Endothelial cell of umbilical vein (primary cell): ENCODE data around the gene LYG1. TPM values are rescaled to one million over a fixed set of nuclear protein-coding genes. Genes with fewer than 3 reads are reported as not detected.

ENCODE experiments used
- BruUV-seq: library from RNA; stranded (reverse); fragments of 400-500 nt; replicated peaks from 2 replicates; lab custom pipeline; 2021; lab: Mats Ljungman, UMichigan
- CTCF ChIA-PET: fragments of 300-600, 350-600 bp; sonication (Branson Sonifier 250); formaldehyde crosslinking; loops from one replicate; lab custom pipeline; 2021; ENCODE audit warnings: antibody characterized with exemption, inconsistent platforms; lab: Charles Lee
- POLR2A ChIA-PET: fragments of 300-600, 350-600 bp; sonication (Branson Sonifier 250); formaldehyde crosslinking; loops from one replicate; lab custom pipeline; 2021; ENCODE audit warnings: antibody characterized with exemption, inconsistent platforms; lab: Charles Lee
- DNase-seq: peaks from one replicate; pipeline ENCODE4 v3.0.0-alpha.2; 2011; ENCODE audit warnings: low read depth, low spot score
- FAIRE-seq: peaks from 2 replicates; lab custom pipeline; 2011; peaks lifted over from hg19 to GRCh38; lab: Jason Lieb, UNC
- H2AFZ ChIP-seq: 2 replicates; pipeline ENCODE4 v1.6.0; 2012; ENCODE audit warnings: low read depth, low read length, control low read depth, inconsistent platforms
- H3K27ac ChIP-seq: 2 replicates; pipeline ENCODE4 v1.5.1; 2011; ENCODE audit warnings: low read depth, mild to moderate bottlenecking, control low read depth, low read length, moderate library complexity; ENCODE audit not compliant: insufficient read depth
- H3K27me3 ChIP-seq, 2 experiments: 2 replicates each; pipeline versions ENCODE4 v1.6.0 to v1.6.1; 2011; ENCODE audit warnings: low read length in 2 of 2, mixed read lengths in 1 of 2; ENCODE audit not compliant: control insufficient read depth in 2 of 2, insufficient read depth in 2 of 2
- H3K36me3 ChIP-seq, 2 experiments: 2 replicates in 1 of 2; 3 replicates in 1 of 2; pipeline ENCODE4 v1.5.1; 2011; ENCODE audit warnings: low read length in 2 of 2, mild to moderate bottlenecking in 1 of 2, moderate library complexity in 1 of 2; ENCODE audit not compliant: control insufficient read depth in 2 of 2, insufficient read depth in 2 of 2; ENCODE audit errors: extremely low read depth in 1 of 2
- H3K4me1 ChIP-seq: 3 replicates; pipeline ENCODE4 v1.5.1; 2011; ENCODE audit warnings: mild to moderate bottlenecking, low read length; ENCODE audit not compliant: control insufficient read depth, insufficient read depth; ENCODE audit errors: extremely low read depth
- H3K4me2 ChIP-seq: 2 replicates; pipeline ENCODE4 v1.6.1; 2011; ENCODE audit warnings: low read length, control low read depth, mixed read lengths; ENCODE audit not compliant: insufficient read depth
- H3K4me3 ChIP-seq, 3 experiments: fragments of 200-600 bp in 1 of 3; sonication (generic), shearing (Covaris generic) in 1 of 3; replicated peaks in 1 of 3; 2 replicates each; pipeline ENCODE4 v1.5.1; 2011 to 2016; ENCODE audit warnings: control low read depth in 3 of 3, low read length in 3 of 3, mild to moderate bottlenecking in 2 of 3, inconsistent platforms in 1 of 3, low read depth in 1 of 3, moderate library complexity in 1 of 3; ENCODE audit not compliant: insufficient read depth in 1 of 3
- H3K79me2 ChIP-seq: 2 replicates; pipeline ENCODE4 v1.6.0; 2012; ENCODE audit warnings: low read length, inconsistent platforms; ENCODE audit not compliant: control insufficient read depth, insufficient read depth
- H3K9ac ChIP-seq: replicated peaks from 2 replicates; pipeline ENCODE3; 2011; ENCODE audit warnings: low read length, control low read depth; ENCODE audit not compliant: insufficient read depth; ENCODE audit errors: extremely low read depth
- H3K9me1 ChIP-seq: replicated peaks from 3 replicates; pipeline ENCODE4 v1.6.0; 2011; ENCODE audit warnings: mild to moderate bottlenecking, low read length; ENCODE audit not compliant: control insufficient read depth, insufficient read depth; ENCODE audit errors: extremely low read depth
- H3K9me3 ChIP-seq: replicated peaks from 2 replicates; pipeline ENCODE4 v1.5.1; 2012; ENCODE audit warnings: low read length, inconsistent platforms; ENCODE audit not compliant: control insufficient read depth, insufficient read depth
- H4K20me1 ChIP-seq: replicated peaks from 2 replicates; pipeline ENCODE3; 2011; ENCODE audit warnings: mild to moderate bottlenecking, low read length; ENCODE audit not compliant: control insufficient read depth, insufficient read depth; ENCODE audit errors: extremely low read depth
- CTCF ChIP-seq, 2 donors: IDR thresholded peaks; 1 replicate in 1 of 2; 2 replicates in 1 of 2; pipeline ENCODE4 v1.5.1; 2011; ENCODE audit warnings: low read length in 2 of 2, mild to moderate bottlenecking in 2 of 2, moderate library complexity in 2 of 2, control low read depth in 1 of 2, inconsistent platforms in 1 of 2, low read depth in 1 of 2; ENCODE audit not compliant: insufficient read depth in 1 of 2; ENCODE audit errors: extremely low read depth in 1 of 2
- EZH2 ChIP-seq: IDR thresholded peaks from 2 replicates; pipeline ENCODE4 v1.6.1; 2012; ENCODE audit warnings: borderline replicate concordance, low read depth, mild to moderate bottlenecking, moderate library complexity, low read length, inconsistent platforms; ENCODE audit not compliant: severe bottlenecking
- FOS ChIP-seq: IDR thresholded peaks from 2 replicates; pipeline ENCODE4 v1.6.1; 2011; ENCODE audit warnings: mild to moderate bottlenecking, low read length, moderate library complexity, borderline replicate concordance; ENCODE audit not compliant: insufficient read depth
- GATA2 ChIP-seq: IDR thresholded peaks from 2 replicates; pipeline ENCODE4 v1.7.0; 2011; ENCODE audit warnings: low read depth, mild to moderate bottlenecking, moderate library complexity, mixed read lengths, low read length; ENCODE audit not compliant: insufficient read length, insufficient read depth
- JUN ChIP-seq: IDR thresholded peaks from 2 replicates; pipeline ENCODE4 v1.6.1; 2011; ENCODE audit warnings: borderline replicate concordance, low read depth; ENCODE audit not compliant: insufficient read length, insufficient read depth
- MAX ChIP-seq: IDR thresholded peaks from 2 replicates; pipeline ENCODE4 v1.6.1; 2011; ENCODE audit not compliant: insufficient read depth, insufficient read length
- MYC ChIP-seq: IDR thresholded peaks from one replicate; pipeline ENCODE4 v1.6.1; 2011; ENCODE audit warnings: mild to moderate bottlenecking, low read depth, low read length
- POLR2A ChIP-seq: IDR thresholded peaks from 2 replicates; pipeline ENCODE4 v1.6.1; 2012; ENCODE audit warnings: low read depth, mild to moderate bottlenecking, control low read depth, low read length
- POLR2AphosphoS5 ChIP-seq: IDR thresholded peaks from 2 replicates; pipeline ENCODE4 v1.6.1; 2012; ENCODE audit warnings: low read depth, mild to moderate bottlenecking, control low read depth, low read length, moderate library complexity; ENCODE audit not compliant: insufficient read depth
- dilution Hi-C: fragments of 300-500 bp; cut with MboI; formaldehyde crosslinking; loops from one replicate; pipeline ENCODE4 v1.15.0; 2019; ENCODE audit warnings: low sequenced_read_pairs; ENCODE audit not compliant: extremely low pct_ligation_motif_present
- intact Hi-C: fragments of 100-400 bp; cut with micrococcal nuclease; formaldehyde crosslinking; loops from one replicate; pipeline ENCODE4 v1.10.0; 2022
- polyA plus RNA-seq, 4 experiments: library from polyadenylated mRNA; depleted of rRNA in 3 of 4; stranded (reverse) in 3 of 4; unstranded in 1 of 4; fragments of >200 nt; gene quantifications; 2 replicates each; pipeline versions ENCODE4 v1.2.1 to v1.2.3, GENCODE V29; 2011 to 2012; ENCODE audit warnings: missing spikeins in 1 of 4
- total RNA-seq: library from RNA; stranded (reverse); gene quantifications from 2 replicates; pipeline ENCODE4 v1.2.3, GENCODE V29; 2021

LYG1 gene
- total and polyA plus RNA-seq, 2 donors (not counting 3 experiments of a cell fraction or from before 2014, with no cell fraction given) = 0.35 to 1.8 TPM

- no peaks in the 10 kb centered on the region for H3K27me3 ChIP-seq
- CTCF ChIA-PET = no interaction called here
- H4K20me1 ChIP-seq = no peaks in the 10 kb centered on the region
- H3K9me3 ChIP-seq = no peaks in the 10 kb centered on the region
- dilution Hi-C loops = no loop called here
- no peak for FAIRE-seq
- peaks cover 9% of the 10 kb centered on the region for H3K4me1 ChIP-seq
- no peak overlapping the region for H2AFZ ChIP-seq
- no peak overlapping the region for H3K9ac ChIP-seq
- H3K79me2 ChIP-seq = peaks cover 98% of the 10 kb centered on the region
- H3K36me3 ChIP-seq = no peaks in the 10 kb centered on the region
- H3K4me2 ChIP-seq = no peak overlapping the region
- TF ChIP-seq CTCF (IDR thresholded peaks at IDR 0.05; ENCODE audit: extremely low read depth in 1 of 2, insufficient read depth in 1 of 2, low read depth in 1 of 2, low read length in 2 of 2) = no peak
- no peak for TF ChIP-seq MAX
- POLR2A ChIA-PET = no interaction called here
- H3K27ac ChIP-seq = no peak overlapping the region
- no peaks in the 10 kb centered on the region for H3K9me1 ChIP-seq
- intact Hi-C loops = no loop called here
- no peak for DNase-seq
- no TSS peak for BruUV-seq
- no peak overlapping the region for H3K4me3 ChIP-seq
These were observed 41.5 kb upstream of the LYG1 start for GRCh38 chr2:99342536-99342935.

GRCh38 chr2:99340669-99341236, 39.8 kb upstream of the LYG1 start:
- Histone ChIP-seq H3K9me3 (no peaks in the 10 kb centered on the region), H3K4me3 (no peak overlapping the region), H3K36me3 (no peaks in the 10 kb centered on the region), H3K4me1 (peaks cover 9% of the 10 kb centered on the region), H3K79me2 (peaks cover 88% of the 10 kb centered on the region), H3K9me1 (no peaks in the 10 kb centered on the region), H3K27ac (no peak overlapping the region), H3K27me3 (no peaks in the 10 kb centered on the region), H3K9ac (no peak overlapping the region), H2AFZ (no peak overlapping the region), H4K20me1 (no peaks in the 10 kb centered on the region), H3K4me2 (no peak overlapping the region)
- intact Hi-C loops = no loop called here
- ChIA-PET POLR2A (no interaction called here), CTCF (no interaction called here)
- no peak for FAIRE-seq
- no peak for DNase-seq
- dilution Hi-C loops = no loop called here
- BruUV-seq = no TSS peak
- TF ChIP-seq MAX (no peak), EZH2 (no peak), MYC (no peak), CTCF (IDR thresholded peaks at IDR 0.05; ENCODE audit: extremely low read depth in 1 of 2, insufficient read depth in 1 of 2, low read depth in 1 of 2, low read length in 2 of 2) (no peak), POLR2A (no peak), GATA2 (no peak), JUN (no peak), POLR2AphosphoS5 (no peak), FOS (no peak)
